GM19467 (cell line): ENCODE results near the gene FAM131A.

Experiments
- ATAC-seq: cut with Tn5 transposase; IDR thresholded peaks from one replicate; pipeline ENCODE4 v1.9.1; 2021; ENCODE audit warnings: mild to moderate bottlenecking, moderate library complexity; ENCODE audit not compliant: unreplicated experiment

The FAM131A gene

DNA sequence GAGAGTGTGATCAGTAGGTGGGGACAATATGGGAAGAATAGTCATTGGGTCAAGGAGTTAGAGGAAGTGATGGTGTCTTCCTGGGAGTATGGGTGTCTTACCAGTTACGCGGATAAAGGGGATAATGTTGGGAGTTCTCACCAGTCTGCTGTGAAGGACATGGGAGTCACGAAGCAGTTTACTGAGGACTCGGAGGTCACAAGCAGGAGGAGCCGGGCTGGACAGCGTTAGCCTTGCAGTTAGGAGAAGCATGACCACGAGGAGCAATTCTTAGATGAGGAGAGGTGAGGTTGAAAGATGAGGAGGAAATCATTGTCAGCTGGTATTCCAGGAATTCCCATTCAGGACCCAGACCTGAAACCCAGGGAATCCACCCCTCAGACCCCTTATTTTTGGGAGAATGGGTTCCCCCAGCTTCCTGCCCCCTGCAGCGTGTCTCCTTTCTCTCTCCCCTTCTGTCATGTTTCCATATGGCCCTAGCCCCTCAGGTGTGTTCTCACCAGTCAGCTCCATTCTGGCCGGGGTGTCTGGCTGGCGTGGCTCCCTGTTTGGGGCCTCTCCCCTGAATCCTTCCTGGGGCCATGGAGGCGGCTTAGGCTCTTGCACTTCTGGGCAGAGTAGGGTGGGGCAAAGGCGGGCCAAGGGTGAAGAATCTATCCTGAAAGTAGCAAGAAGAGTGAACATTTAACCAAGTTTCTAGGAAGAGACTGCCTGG lies 38.5 kb downstream of the FAM131A start:
- ATAC-seq: no peak

DNA sequence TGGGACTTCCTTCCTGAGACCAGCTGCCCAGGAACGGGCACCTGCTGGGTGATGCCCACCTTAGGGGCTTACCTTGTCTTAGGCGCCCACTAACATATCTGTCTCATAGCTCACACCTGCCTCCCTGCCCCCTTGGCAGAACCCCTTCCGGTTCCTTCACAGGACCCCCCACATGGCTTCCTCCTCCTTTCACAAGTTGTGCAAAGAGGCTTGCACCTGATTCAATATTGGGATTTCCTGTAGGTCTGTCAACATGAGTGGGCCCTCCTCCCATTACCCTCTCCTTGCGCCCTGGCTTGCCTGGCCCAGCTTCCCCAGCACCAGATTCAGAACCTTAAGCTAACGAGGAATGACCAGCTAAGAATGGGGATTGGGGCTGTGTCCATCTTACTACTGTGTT lies 40.0 kb downstream of the FAM131A start:
- no peak for ATAC-seq

DNA sequence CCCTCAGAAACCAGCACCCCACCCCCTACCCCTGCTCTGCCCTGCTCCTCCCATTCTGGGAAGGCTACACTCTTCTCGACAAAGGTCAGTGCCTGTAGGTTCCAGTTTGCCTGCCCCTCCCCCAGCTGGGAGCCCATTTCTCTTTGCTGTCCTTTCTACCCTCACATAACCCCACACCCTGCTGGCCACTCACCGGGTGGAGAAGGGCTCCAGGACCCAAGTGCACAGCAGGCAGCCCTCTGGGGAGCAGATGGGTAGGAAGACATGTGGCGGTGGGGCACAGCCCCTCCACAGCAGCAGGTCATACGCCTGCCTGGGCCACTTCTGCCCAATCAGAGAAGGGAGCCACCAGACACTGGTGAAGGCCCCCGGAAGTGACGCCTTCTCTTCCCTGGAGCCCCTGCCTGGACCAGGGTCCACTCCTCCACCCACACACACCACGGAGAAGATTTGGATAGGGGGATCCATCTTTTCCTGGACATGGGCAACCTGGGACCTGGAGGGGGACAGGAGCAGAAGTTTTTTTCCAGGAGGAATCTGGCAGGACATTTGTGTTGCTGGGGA lies 40.6 kb downstream of the FAM131A start, which contains the start of gene THPO:
THPO (minus strand) TSS at position 326 of the 564 bp plus-strand sequence. CDS start 1,948 bp downstream, outside the sequence.
- no peak for ATAC-seq

DNA sequence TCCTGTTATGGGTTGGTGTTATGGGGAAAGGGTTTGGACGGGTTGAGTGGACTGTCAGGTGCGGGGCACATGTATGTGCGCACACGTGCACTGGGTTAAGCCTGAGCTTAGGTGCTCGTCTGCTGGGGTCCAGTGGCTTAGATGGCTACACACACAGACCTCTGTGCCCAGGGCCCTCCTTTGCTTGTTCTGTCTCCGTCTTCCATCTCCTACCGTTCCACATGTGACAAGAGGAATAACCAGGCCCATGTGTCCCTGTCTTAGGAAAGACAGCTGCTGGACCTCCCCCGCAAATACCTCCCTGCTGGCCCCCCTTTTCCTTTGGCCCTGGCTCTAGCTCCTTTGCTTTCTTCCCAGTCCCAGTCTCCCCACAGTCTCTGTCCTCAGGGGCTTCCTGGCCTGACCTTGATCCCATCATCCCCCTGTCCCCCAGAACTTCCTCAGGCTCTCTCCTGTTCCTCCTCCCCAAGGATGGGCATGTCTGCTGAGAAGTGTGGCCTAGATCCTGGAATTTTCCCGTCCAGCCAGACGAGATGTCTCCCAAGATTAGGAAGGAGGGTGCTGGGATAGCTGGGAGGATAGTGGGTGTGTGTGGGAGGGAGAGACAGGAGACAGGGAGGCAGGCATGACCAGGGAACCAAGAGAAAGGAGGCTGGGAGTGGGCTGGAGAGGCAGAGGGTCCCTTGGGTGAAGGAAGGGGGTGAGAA lies 41.4 kb downstream of the FAM131A start:
- ATAC-seq: no peak

DNA sequence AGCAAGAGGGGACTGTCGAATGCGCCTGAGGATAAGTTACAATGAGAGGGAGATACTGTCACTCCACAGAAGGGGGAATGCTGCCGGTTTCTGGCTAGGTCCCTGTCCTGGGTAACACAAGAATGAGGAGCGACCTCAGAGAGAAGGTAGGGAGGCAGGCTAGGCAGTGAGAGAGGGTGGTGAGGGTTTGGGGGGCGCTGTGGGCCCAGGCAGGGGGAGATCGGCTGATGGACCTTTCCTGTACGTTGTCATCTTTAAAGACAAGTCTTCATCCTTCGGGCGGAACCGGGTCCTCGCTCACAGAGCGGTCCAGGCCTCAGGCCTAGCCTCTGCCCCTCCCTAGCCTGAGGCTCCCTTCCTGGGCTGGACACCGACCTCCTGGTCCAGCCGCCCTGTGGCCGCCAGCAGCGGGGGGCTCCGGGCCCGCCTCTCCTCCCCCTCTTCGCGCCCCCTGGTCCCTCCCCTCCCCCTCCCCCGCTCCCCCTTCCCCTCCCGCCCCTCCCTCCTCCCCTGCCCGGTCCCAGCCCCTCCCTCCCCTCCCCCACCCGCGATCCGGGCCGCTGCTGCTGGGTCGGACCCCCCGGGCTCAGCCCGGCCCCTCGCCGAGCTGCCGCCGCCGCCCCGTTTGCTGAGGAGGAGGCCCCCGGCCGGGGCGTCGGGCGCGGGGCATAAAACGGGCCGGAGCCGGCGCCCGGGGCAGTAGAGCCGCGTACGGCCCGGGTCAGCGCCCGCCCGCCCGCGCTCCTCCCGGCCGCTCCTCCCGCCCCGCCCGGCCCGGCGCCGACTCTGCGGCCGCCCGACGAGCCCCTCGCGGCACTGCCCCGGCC lies 42.2 kb downstream of the FAM131A start, which contains the start of gene CHRD:
CHRD (plus strand) TSS at position 697 of the 827 bp plus-strand sequence. CDS start 265 bp downstream, outside the sequence.
- no peak for ATAC-seq

DNA sequence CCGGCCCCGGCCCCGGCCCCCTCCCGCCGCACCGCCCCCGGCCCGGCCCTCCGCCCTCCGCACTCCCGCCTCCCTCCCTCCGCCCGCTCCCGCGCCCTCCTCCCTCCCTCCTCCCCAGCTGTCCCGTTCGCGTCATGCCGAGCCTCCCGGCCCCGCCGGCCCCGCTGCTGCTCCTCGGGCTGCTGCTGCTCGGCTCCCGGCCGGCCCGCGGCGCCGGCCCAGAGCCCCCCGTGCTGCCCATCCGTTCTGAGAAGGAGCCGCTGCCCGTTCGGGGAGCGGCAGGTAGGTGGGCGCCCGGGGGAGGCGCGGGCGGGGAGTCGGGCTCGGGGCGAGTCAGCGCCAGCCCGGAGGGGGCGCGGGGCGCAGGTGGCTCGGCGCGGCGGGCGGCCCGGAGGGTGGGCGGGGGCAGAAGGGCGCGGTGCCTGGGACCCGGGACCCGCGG lies 42.8 kb downstream of the FAM131A start:
- ATAC-seq: no peak

DNA sequence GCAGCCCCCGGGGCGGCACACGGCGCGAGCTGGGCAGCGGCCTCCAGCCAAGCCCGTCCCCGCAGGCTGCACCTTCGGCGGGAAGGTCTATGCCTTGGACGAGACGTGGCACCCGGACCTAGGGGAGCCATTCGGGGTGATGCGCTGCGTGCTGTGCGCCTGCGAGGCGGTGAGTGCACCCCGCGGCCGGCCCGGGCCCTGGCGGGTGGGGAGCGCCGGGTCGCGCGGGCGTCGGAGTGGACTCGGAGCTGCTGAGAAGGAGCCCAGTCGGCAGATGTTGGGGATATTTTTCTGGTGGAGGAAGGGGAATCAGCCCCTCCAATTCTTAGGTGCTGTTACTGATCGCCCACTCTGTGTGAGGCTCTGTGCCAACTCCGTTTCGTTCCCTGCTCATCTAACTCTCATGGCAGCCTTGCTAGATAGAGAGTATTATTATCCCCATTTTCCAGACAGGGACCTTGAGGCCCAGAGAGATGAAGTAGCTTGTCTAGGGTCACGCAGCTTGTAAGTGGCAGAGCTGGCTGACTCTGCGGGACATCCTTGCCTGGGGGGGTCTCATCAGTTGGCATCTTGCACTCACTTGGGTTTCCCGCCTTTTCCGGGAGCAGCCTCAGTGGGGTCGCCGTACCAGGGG lies 43.3 kb downstream of the FAM131A start:
- no peak for ATAC-seq

DNA sequence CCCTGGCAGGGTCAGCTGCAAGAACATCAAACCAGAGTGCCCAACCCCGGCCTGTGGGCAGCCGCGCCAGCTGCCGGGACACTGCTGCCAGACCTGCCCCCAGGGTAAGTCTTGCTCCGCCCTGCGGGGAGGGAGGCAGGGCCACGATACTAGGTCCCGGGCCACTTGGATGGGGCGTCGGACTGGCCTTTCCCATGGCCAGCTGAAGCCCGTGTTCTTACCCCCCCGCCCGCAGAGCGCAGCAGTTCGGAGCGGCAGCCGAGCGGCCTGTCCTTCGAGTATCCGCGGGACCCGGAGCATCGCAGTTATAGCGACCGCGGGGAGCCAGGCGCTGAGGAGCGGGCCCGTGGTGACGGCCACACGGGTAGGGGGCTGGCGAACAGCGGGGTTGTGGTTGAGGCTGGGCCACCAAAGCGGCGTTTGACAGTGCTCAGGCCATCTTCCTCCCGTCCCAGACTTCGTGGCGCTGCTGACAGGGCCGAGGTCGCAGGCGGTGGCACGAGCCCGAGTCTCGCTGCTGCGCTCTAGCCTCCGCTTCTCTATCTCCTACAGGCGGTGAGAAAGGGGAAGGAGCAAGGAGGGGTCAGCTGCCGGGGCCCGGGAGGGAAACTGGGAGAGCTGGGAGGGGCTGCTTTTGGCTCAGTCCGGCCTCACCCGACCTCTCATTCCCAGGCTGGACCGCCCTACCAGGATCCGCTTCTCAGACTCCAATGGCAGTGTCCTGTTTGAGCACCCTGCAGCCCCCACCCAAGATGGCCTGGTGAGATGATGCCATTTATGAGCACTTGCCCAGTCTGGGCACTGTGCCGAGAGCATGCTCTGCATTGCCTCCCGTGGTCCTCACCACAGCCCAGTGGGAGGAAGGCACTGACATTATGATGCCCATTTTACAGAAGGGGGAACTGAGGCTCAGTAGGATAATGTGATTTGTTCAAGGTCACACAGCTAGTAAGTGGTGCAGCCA lies 44.1 kb downstream of the FAM131A start:
- no peak for ATAC-seq

DNA sequence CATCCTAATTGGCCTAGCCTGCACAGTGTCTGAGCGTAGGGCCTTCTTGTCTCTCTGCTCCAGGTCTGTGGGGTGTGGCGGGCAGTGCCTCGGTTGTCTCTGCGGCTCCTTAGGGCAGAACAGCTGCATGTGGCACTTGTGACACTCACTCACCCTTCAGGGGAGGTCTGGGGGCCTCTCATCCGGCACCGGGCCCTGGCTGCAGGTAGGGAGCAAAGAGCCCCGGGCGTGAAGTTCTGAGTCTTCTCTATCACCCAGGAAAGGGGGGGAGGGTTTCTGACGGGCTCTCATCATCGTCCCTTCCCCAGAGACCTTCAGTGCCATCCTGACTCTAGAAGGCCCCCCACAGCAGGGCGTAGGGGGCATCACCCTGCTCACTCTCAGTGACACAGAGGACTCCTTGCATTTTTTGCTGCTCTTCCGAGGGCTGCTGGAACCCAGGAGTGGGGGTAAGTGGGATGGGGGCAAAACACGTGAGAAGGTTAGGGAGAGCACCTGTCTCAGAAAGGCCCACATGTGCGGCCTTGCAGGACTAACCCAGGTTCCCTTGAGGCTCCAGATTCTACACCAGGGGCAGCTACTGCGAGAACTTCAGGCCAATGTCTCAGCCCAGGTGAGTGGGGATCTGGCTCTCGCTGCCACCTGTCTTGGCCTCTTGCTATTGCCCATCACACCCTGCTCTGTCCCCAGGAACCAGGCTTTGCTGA lies 45.1 kb downstream of the FAM131A start:
- ATAC-seq: no peak

DNA sequence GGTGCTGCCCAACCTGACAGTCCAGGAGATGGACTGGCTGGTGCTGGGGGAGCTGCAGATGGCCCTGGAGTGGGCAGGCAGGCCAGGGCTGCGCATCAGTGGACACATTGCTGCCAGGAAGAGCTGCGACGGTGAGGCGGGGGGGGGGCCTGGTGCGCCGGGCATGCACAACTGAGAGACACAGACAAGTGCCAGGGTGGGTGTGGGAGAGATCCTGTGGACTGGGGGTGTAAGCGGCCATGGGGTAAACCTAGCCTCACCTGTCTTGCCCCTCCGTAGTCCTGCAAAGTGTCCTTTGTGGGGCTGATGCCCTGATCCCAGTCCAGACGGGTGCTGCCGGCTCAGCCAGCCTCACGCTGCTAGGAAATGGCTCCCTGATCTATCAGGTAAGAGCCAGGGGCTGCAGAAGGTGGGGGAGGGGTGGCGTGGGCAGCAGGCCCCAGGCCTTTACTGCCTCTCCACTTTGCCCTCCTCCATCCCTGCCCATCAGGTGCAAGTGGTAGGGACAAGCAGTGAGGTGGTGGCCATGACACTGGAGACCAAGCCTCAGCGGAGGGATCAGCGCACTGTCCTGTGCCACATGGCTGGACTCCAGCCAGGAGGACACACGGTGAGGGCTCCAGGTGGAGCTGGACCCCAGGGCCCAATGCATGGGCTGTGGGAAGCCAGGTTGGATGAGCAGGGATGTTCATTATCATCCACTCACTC lies 45.8 kb downstream of the FAM131A start:
- ATAC-seq: no peak

DNA sequence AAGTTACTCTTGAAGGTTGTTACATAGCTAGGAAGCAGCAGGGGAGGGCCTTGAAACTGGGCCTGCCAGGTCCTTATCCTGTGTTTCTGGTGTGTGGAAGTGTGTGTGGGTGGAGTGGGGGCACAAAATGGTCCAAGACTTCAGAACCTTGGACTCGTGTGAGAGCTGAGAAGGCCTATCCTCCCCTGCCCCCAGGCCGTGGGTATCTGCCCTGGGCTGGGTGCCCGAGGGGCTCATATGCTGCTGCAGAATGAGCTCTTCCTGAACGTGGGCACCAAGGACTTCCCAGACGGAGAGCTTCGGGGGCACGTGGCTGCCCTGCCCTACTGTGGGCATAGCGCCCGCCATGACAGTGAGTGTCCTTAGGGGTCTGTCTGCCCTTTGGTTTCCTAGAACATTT lies 46.9 kb downstream of the FAM131A start:
- ATAC-seq: no peak

DNA sequence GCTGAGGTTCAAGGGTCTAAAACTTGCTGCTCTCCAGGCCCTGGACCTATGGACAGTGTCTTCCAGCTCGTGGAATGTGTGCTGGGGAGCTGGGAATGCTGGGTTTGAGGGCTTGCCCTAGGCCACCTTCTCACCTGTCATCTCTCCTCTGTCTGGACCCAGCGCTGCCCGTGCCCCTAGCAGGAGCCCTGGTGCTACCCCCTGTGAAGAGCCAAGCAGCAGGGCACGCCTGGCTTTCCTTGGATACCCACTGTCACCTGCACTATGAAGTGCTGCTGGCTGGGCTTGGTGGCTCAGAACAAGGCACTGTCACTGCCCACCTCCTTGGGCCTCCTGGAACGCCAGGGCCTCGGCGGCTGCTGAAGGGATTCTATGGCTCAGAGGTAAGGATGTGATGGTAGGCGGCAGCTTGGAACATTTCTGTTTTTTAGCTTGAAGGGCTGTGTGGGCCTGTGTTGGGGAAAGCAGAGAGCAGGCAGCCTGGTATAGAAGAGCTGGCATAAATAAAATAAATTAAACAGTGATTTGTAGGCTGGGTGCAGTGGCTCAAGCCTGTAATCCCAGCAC lies 47.5 kb downstream of the FAM131A start:
- no peak for ATAC-seq

DNA sequence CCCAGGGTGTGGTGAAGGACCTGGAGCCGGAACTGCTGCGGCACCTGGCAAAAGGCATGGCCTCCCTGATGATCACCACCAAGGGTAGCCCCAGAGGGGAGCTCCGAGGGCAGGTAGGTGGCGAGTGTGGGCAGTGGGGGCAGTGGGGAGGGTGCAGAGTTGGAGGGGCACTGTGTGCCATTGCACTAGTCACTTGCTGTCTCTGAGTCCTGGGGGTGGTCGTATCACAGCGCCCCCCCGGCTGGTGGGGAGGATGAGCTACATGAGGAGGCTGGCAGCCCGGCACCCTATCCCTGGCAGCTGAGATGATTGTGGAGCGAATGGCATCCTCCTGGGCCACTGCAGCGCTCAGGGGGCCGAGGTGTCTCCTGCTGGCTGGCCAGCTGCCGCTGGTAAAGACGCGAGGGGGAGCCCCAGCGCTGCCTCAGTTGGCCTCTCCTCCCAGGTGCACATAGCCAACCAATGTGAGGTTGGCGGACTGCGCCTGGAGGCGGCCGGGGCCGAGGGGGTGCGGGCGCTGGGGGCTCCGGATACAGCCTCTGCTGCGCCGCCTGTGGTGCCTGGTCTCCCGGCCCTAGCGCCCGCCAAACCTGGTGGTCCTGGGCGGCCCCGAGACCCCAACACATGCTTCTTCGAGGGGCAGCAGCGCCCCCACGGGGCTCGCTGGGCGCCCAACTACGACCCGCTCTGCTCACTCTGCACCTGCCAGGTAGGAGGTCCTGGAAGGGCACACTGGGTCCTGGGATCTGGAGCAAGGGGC lies 48.8 kb downstream of the FAM131A start:
- ATAC-seq: no peak

DNA sequence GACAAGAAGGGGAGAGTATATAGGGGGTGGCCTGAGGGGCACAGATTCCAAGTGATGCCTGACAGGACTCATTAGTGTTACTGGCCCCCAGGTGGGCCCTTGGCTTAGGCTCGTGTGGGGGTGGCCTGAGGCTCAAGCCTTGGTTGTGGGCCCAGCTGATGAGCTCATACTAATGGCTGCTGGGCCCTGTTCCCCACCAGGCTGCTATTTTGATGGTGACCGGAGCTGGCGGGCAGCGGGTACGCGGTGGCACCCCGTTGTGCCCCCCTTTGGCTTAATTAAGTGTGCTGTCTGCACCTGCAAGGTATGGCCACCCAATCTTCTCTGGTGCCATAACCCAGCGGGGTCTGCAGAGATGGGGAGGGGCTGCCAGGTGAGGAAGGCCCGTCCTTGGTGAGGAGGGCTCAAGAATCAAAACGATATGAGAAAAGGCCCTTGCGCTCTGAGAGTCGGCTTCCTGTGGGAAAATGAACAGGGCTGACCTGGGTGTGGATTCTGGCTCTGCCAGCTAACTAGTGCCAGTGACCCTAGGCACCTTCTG lies 49.8 kb downstream of the FAM131A start:
- no peak for ATAC-seq

DNA sequence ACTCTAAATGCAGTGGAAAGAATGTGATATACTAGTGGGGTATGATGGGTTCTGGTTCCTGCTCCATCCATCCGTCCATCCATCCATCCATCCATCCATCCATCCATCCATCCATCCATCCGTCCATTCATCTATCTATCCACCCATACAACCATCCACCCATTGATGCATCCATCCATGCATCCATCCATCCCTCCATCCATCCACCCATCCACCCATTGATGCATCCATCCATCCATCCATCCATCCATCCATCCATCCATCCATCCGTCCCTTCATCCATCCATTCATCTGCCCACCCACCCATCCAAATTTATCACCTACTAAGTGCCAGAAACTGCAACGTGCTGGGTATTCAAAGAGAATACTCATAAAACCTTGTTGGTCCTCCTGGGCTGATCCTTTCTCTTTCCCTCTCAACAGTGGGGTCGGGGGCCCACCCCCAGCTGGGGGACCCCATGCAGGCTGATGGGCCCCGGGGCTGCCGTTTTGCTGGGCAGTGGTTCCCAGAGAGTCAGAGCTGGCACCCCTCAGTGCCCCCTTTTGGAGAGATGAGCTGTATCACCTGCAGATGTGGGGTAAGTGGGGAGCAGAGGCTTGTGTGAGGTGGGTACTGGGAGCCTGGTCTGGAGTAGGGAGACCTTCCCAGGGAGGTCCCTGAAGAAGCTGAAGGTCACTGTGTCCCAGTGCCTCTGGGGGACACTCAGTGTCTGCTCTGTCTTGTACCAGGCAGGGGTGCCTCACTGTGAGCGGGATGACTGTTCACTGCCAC lies 51.0 kb downstream of the FAM131A start:
- ATAC-seq: no peak

DNA sequence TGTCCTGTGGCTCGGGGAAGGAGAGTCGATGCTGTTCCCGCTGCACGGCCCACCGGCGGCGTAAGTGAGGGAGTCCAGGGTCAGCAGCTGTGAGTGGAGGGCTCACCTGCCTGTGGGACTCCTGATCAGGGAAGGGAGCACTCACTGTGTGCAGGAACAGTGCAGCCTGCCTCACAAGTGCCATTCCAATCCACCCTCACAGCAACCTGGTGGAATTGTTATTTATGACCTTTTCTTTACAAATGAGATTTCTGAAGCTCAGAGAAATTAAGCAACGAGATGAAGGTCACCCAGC lies 51.5 kb downstream of the FAM131A start:
- ATAC-seq: no peak
